Measurements from ENCODE around the gene RPL37A. TPM values are rescaled to one million over a fixed set of nuclear protein-coding genes. Genes with fewer than 3 reads are reported as not detected.

Gene RPL37A
- polyA plus RNA-seq, 1 donor from 2014 or later: 1,655 TPM

DNA sequence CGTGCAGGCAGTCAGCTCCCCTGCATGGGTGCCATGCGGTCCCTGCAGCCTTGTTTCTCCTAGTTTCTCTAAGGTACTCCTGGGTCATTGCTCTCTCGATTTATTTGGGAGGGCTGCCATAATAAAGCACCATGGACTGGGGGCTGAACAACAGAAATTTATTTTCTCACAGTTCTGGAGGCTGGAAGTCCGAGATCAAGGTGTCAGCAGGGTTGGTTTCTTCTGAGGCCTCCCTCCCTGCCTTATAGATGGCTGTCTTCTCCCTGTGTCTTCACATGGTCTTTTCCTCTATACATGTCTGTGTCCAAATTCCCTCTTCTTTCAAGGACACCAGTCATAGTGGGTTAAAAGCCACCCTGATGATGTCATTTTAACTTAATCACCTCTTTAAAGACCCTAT, 40.5 kb downstream of the RPL37A start:
- Histone ChIP-seq H3K4me3 (ENCODE audit: low read length) (no peak overlapping the region), H3K79me2 (replicated peaks; ENCODE audit: insufficient read depth, low read length) (no peaks in the 10 kb centered on the region), H3K4me2 (ENCODE audit: low read length) (no peak overlapping the region), H2AFZ (ENCODE audit: low read depth, low read length) (no peak overlapping the region), H3K36me3 (ENCODE audit: insufficient read depth, low read length) (no peaks in the 10 kb centered on the region), H3K9ac (ENCODE audit: low read length) (no peak overlapping the region), H3K9me3 (ENCODE audit: low read length) (no peaks in the 10 kb centered on the region), H3K9me2 (ENCODE audit: insufficient read depth, low read length) (no peaks in the 10 kb centered on the region), H3K27me3 (ENCODE audit: insufficient read depth, low read depth, low read length) (no peaks in the 10 kb centered on the region), H3F3A (ENCODE audit: insufficient read depth, low read length, poor library complexity, severe bottlenecking) (no peaks in the 10 kb centered on the region), H3K27ac (ENCODE audit: low read length) (no peak overlapping the region), H4K20me1 (ENCODE audit: insufficient read depth) (no peaks in the 10 kb centered on the region)
- no peak for TF ChIP-seq EZH2 (IDR thresholded peaks at IDR 0.05; ENCODE audit: borderline replicate concordance, insufficient read depth, low read length, poor library complexity, severe bottlenecking)
- TF ChIP-seq POLR2AphosphoS5 (IDR thresholded peaks at IDR 0.05): no peak
- TF ChIP-seq MXI1 (conservative IDR thresholded peaks at IDR 0.05; ENCODE audit: poor library complexity, severe bottlenecking): no peak
- no peak for TF ChIP-seq SMC3 (conservative IDR thresholded peaks at IDR 0.05; ENCODE audit: poor library complexity)
- TF ChIP-seq RAD21 (conservative IDR thresholded peaks at IDR 0.05): no peak
- TF ChIP-seq, protein P1, sequence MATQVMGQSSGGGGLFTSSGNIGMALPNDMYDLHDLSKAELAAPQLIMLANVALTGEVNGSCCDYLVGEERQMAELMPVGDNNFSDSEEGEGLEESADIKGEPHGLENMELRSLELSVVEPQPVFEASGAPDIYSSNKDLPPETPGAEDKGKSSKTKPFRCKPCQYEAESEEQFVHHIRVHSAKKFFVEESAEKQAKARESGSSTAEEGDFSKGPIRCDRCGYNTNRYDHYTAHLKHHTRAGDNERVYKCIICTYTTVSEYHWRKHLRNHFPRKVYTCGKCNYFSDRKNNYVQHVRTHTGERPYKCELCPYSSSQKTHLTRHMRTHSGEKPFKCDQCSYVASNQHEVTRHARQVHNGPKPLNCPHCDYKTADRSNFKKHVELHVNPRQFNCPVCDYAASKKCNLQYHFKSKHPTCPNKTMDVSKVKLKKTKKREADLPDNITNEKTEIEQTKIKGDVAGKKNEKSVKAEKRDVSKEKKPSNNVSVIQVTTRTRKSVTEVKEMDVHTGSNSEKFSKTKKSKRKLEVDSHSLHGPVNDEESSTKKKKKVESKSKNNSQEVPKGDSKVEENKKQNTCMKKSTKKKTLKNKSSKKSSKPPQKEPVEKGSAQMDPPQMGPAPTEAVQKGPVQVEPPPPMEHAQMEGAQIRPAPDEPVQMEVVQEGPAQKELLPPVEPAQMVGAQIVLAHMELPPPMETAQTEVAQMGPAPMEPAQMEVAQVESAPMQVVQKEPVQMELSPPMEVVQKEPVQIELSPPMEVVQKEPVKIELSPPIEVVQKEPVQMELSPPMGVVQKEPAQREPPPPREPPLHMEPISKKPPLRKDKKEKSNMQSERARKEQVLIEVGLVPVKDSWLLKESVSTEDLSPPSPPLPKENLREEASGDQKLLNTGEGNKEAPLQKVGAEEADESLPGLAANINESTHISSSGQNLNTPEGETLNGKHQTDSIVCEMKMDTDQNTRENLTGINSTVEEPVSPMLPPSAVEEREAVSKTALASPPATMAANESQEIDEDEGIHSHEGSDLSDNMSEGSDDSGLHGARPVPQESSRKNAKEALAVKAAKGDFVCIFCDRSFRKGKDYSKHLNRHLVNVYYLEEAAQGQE (IDR thresholded peaks at IDR 0.05; ENCODE audit: borderline replicate concordance): no peak
- TF ChIP-seq EP300 (conservative IDR thresholded peaks at IDR 0.05; ENCODE audit: poor library complexity, severe bottlenecking): no peak
- TF ChIP-seq TAF1 (IDR thresholded peaks at IDR 0.05; ENCODE audit: low read depth): no peak
- TF ChIP-seq CTCF (IDR thresholded peaks at IDR 0.05; ENCODE audit: poor library complexity, severe bottlenecking): no peak

DNA sequence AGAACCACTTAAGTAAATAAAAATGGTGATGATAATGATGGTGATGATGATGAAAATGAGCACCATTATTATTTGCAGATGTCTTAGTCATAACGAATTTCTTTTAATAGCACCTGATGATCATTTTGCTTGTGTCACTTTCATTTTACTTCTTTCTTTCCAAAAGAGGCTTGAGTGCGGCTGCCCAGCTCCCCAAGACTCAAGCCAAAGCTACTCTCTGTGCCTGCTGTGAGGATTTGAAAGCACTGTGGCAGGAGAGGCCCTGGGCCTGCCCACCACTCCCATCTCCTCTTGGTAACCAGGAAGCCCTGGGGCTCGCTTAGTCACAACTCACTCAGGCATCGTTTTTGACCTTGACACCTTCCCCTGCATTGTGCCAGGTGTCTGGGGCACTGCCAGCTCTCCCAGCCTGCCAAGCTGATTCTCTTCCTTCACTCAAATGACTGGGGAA, 41.2 kb downstream of the RPL37A start:
- Histone ChIP-seq H3K4me3 (ENCODE audit: low read length) (no peak overlapping the region), H3K27me3 (ENCODE audit: insufficient read depth, low read depth, low read length) (no peaks in the 10 kb centered on the region), H2AFZ (ENCODE audit: low read depth, low read length) (no peak overlapping the region), H3F3A (ENCODE audit: insufficient read depth, low read length, poor library complexity, severe bottlenecking) (no peaks in the 10 kb centered on the region), H3K4me2 (ENCODE audit: low read length) (no peak overlapping the region), H3K9ac (ENCODE audit: low read length) (no peak overlapping the region), H3K9me2 (ENCODE audit: insufficient read depth, low read length) (no peaks in the 10 kb centered on the region), H3K9me3 (ENCODE audit: low read length) (no peaks in the 10 kb centered on the region), H3K27ac (ENCODE audit: low read length) (no peak overlapping the region), H3K79me2 (replicated peaks; ENCODE audit: insufficient read depth, low read length) (no peaks in the 10 kb centered on the region), H3K36me3 (ENCODE audit: insufficient read depth, low read length) (no peaks in the 10 kb centered on the region), H4K20me1 (ENCODE audit: insufficient read depth) (no peaks in the 10 kb centered on the region)
- TF ChIP-seq SMC3 (conservative IDR thresholded peaks at IDR 0.05; ENCODE audit: poor library complexity): no peak
- TF ChIP-seq CTCF (IDR thresholded peaks at IDR 0.05; ENCODE audit: poor library complexity, severe bottlenecking): no peak
- TF ChIP-seq POLR2AphosphoS5 (IDR thresholded peaks at IDR 0.05): no peak
- TF ChIP-seq EP300 (conservative IDR thresholded peaks at IDR 0.05; ENCODE audit: poor library complexity, severe bottlenecking): no peak
- TF ChIP-seq EZH2 (IDR thresholded peaks at IDR 0.05; ENCODE audit: borderline replicate concordance, insufficient read depth, low read length, poor library complexity, severe bottlenecking): no peak
- TF ChIP-seq RAD21 (conservative IDR thresholded peaks at IDR 0.05): no peak
- no peak for TF ChIP-seq MXI1 (conservative IDR thresholded peaks at IDR 0.05; ENCODE audit: poor library complexity, severe bottlenecking)
- no peak for TF ChIP-seq TAF1 (IDR thresholded peaks at IDR 0.05; ENCODE audit: low read depth)
- TF ChIP-seq, protein P1 (IDR thresholded peaks at IDR 0.05; ENCODE audit: borderline replicate concordance): no peak

All from neural cell (in vitro differentiated cells).